HepG2 (cell line): ENCODE data around the gene BFSP1. TPM values are rescaled to one million over a fixed set of nuclear protein-coding genes. Genes with fewer than 3 reads are reported as not detected.

ENCODE experiments used
- ATAC-seq: fragments of 200-7000 bp; cut with Tn5 transposase; 3 replicates; pipeline ENCODE4 v1.9.1; 2020; ENCODE audit warnings: mild to moderate bottlenecking, moderate library complexity
- BruUV-seq: library from RNA; stranded (reverse); fragments of 400-500 nt; replicated peaks from 2 replicates; lab custom pipeline; 2021; lab: Mats Ljungman, UMichigan
- CTCF ChIA-PET: fragments of 300-600 bp; formaldehyde crosslinking; extraction: SDS; loops from one replicate; lab custom pipeline; 2021; ENCODE audit warnings: low total read pairs, inconsistent platforms, low intra/inter-chr PET ratio; lab: Yijun Ruan, JAX
- POLR2A ChIA-PET: fragments of 350-600 bp; sonication (Branson Sonifier 250); formaldehyde crosslinking; loops from one replicate; lab custom pipeline; 2020; ENCODE audit warnings: antibody characterized with exemption, inconsistent platforms; lab: Yijun Ruan, JAX
- DNase-seq: peaks from one replicate; pipeline ENCODE4 v3.0.0-alpha.2; 2015; ENCODE audit warnings: low spot score
- FAIRE-seq: peaks from 3 replicates; lab custom pipeline; 2011; peaks lifted over from hg19 to GRCh38; lab: Jason Lieb, UNC
- H2AFZ ChIP-seq: one replicate; pipeline ENCODE4 v1.6.1; 2011; ENCODE audit warnings: low read length, inconsistent platforms
- H3K27ac ChIP-seq: fragments of 300-600 bp; 3 replicates; pipeline ENCODE4 v1.8.0; 2011; ENCODE audit warnings: mixed run types, mild to moderate bottlenecking, mixed read lengths, low read length, inconsistent platforms; ENCODE audit not compliant: insufficient read depth; ENCODE audit errors: extremely low read length
- H3K27me3 ChIP-seq, 2 experiments: fragments of 200-600 bp in 1 of 2; 2 replicates in 1 of 2; 3 replicates in 1 of 2; pipeline versions ENCODE4 v1.6.0 to v1.8.0; 2011; ENCODE audit warnings: low read length in 2 of 2, mild to moderate bottlenecking in 2 of 2, moderate library complexity in 2 of 2, inconsistent platforms in 1 of 2; ENCODE audit not compliant: insufficient read depth in 2 of 2, control insufficient read depth in 1 of 2
- H3K36me3 ChIP-seq, 2 experiments: fragments of 200-600 bp in 1 of 2; replicated peaks in 1 of 2; 2 replicates in 1 of 2; 3 replicates in 1 of 2; pipeline versions ENCODE4 v1.5.1 to v1.8.0; 2011; ENCODE audit warnings: low read length in 2 of 2, inconsistent platforms in 1 of 2; ENCODE audit not compliant: insufficient read depth in 2 of 2, control insufficient read depth in 1 of 2
- H3K4me1 ChIP-seq: 2 replicates; pipeline ENCODE4 v1.5.1; 2012; ENCODE audit warnings: low read length, inconsistent platforms; ENCODE audit not compliant: insufficient read depth
- H3K4me2 ChIP-seq: 2 replicates; pipeline ENCODE4 v1.6.0; 2011; ENCODE audit warnings: low read depth, low read length, inconsistent platforms
- H3K4me3 ChIP-seq, 3 experiments: fragments of 200-600 bp in 1 of 3; sonication (generic), shearing (Covaris generic) in 1 of 3; replicated peaks in 1 of 3; 2 replicates each; pipeline ENCODE4 v1.5.1; 2011 to 2016; ENCODE audit warnings: low read length in 3 of 3, inconsistent platforms in 2 of 3, low read depth in 2 of 3, mild to moderate bottlenecking in 2 of 3, control low read depth in 1 of 3, mixed read lengths in 1 of 3; ENCODE audit not compliant: insufficient read depth in 1 of 3
- H3K79me2 ChIP-seq: one replicate; pipeline ENCODE4 v1.6.1; 2011; ENCODE audit warnings: low read length, inconsistent platforms; ENCODE audit not compliant: insufficient read depth
- H3K9ac ChIP-seq: 2 replicates; pipeline ENCODE4 v1.6.0; 2011; ENCODE audit warnings: mild to moderate bottlenecking, low read depth, low read length, inconsistent platforms; ENCODE audit not compliant: insufficient read depth
- H3K9me3 ChIP-seq: 2 replicates; pipeline ENCODE4 v1.5.1; 2012; ENCODE audit warnings: mild to moderate bottlenecking, low read length
- H4K20me1 ChIP-seq: 2 replicates; pipeline ENCODE4 v1.6.0; 2011; ENCODE audit warnings: inconsistent platforms, mild to moderate bottlenecking, low read length, moderate library complexity; ENCODE audit not compliant: insufficient read depth
- MAFF ChIP-seq: IDR thresholded peaks from 2 replicates; pipeline ENCODE4 v1.6.1; 2011; ENCODE audit warnings: low read depth, low read length, improper control_type of control experiment
- MAFK ChIP-seq, 2 experiments: IDR thresholded peaks in 1 of 2; conservative IDR thresholded peaks in 1 of 2; 2 replicates each; pipeline ENCODE4 v1.6.1; 2011; ENCODE audit warnings: improper control_type of control experiment in 2 of 2, low read length in 2 of 2
- NFYC ChIP-seq: IDR thresholded peaks from 2 replicates; pipeline ENCODE4 v1.6.1; 2016; ENCODE audit warnings: missing genetic modification reagents, missing compliant biosample characterization
- RXRA ChIP-seq: sonication (generic); formaldehyde crosslinking; IDR thresholded peaks from 2 replicates; pipeline ENCODE4 v1.5.1; 2020; ENCODE audit warnings: missing genetic modification reagents
- SOX6 ChIP-seq, 2 experiments: fragments of 450-650 bp in 1 of 2; sonication (generic) in 1 of 2; formaldehyde crosslinking in 1 of 2; IDR thresholded peaks; 2 replicates each; pipeline versions ENCODE4 v1.4.0 to v1.6.1; 2017 to 2020; ENCODE audit warnings: antibody characterized with exemption in 1 of 2, mild to moderate bottlenecking in 1 of 2, missing genetic modification reagents in 1 of 2
- YEATS4 ChIP-seq: sonication (generic); formaldehyde crosslinking; IDR thresholded peaks from 2 replicates; pipeline ENCODE4 v1.4.0; 2020; ENCODE audit warnings: missing genetic modification reagents, borderline replicate concordance
- ZFP62 ChIP-seq: sonication (generic); formaldehyde crosslinking; IDR thresholded peaks from 2 replicates; pipeline ENCODE4 v1.4.0; 2020; ENCODE audit warnings: missing genetic modification reagents
- ZNF138 ChIP-seq: sonication (generic); formaldehyde crosslinking; IDR thresholded peaks from 2 replicates; pipeline ENCODE4 v1.5.0; 2020; ENCODE audit warnings: mild to moderate bottlenecking, low read depth, missing genetic modification reagents
- ZNF207 ChIP-seq: fragments of 450-650 bp; IDR thresholded peaks from 2 replicates; pipeline ENCODE4 v1.6.1; 2016; ENCODE audit warnings: antibody characterized with exemption, borderline replicate concordance
- ZNF256 ChIP-seq: sonication (generic); formaldehyde crosslinking; conservative IDR thresholded peaks from 2 replicates; pipeline ENCODE4 v1.4.0; 2020; ENCODE audit warnings: missing genetic modification reagents
- ZNF441 ChIP-seq: sonication (generic); formaldehyde crosslinking; IDR thresholded peaks from 2 replicates; pipeline ENCODE4 v1.7.0; 2021; ENCODE audit warnings: missing genetic modification reagents, borderline replicate concordance
- ZNF547 ChIP-seq: sonication (generic); formaldehyde crosslinking; IDR thresholded peaks from 2 replicates; pipeline ENCODE4 v1.5.1; 2020; ENCODE audit warnings: mild to moderate bottlenecking, missing genetic modification reagents
- ZNF607 ChIP-seq: sonication (generic); formaldehyde crosslinking; IDR thresholded peaks from 2 replicates; pipeline ENCODE4 v1.5.1; 2020; ENCODE audit warnings: missing genetic modification reagents, mild to moderate bottlenecking, borderline replicate concordance
- ZNF616 ChIP-seq: sonication (generic); formaldehyde crosslinking; IDR thresholded peaks from 2 replicates; pipeline ENCODE4 v1.5.0; 2020; ENCODE audit warnings: low read depth, mild to moderate bottlenecking, missing genetic modification reagents
- ZNF691 ChIP-seq: sonication (generic); formaldehyde crosslinking; IDR thresholded peaks from 2 replicates; pipeline ENCODE4 v1.4.0; 2020; ENCODE audit warnings: missing genetic modification reagents, low read depth, mild to moderate bottlenecking, borderline replicate concordance
- ZNF709 ChIP-seq: sonication (generic); formaldehyde crosslinking; IDR thresholded peaks from 2 replicates; pipeline ENCODE4 v1.5.0; 2020; ENCODE audit warnings: mild to moderate bottlenecking, missing genetic modification reagents
- ZNF724P ChIP-seq: sonication (generic); formaldehyde crosslinking; IDR thresholded peaks from 2 replicates; pipeline ENCODE4 v1.8.0; 2022; ENCODE audit warnings: missing genetic modification reagents, borderline replicate concordance
- ZNF891 ChIP-seq: sonication (generic); formaldehyde crosslinking; IDR thresholded peaks from 2 replicates; pipeline ENCODE4 v1.5.0; 2020; ENCODE audit warnings: mild to moderate bottlenecking, missing genetic modification reagents
- WGBS: methylation state at CpG from one replicate; pipeline ENCODE4 v1.1.6; 2017; ENCODE audit warnings: low lambda C conversion rate; 5-methylcytosine and 5-hydroxymethylcytosine counted together
- in situ Hi-C: cut with HindIII; loops from 2 replicates; pipeline ENCODE4 v1.10.0; 2017; ENCODE audit warnings: low pct_unique_long_range_greater_than_20kb; ENCODE audit not compliant: extremely low pct_ligation_motif_present
- intact Hi-C: fragments of 100-400 bp; cut with micrococcal nuclease; formaldehyde crosslinking; loops from one replicate; pipeline ENCODE4 v1.10.0; 2022; ENCODE audit not compliant: unreplicated experiment
- polyA plus RNA-seq, 8 experiments: library from polyadenylated mRNA; depleted of rRNA in 3 of 8; stranded (reverse) in 7 of 8; unstranded in 1 of 8; fragments of >200 nt; fragmentation: Illumina TruSeq in 4 of 8; extraction: Trizol in 4 of 8; gene quantifications; 2 replicates each; pipeline versions ENCODE4 v1.2.1 to v1.2.3, GENCODE V29; 2011 to 2016; ENCODE audit warnings: low read depth in 4 of 8, missing spikeins in 1 of 8, mixed read lengths in 1 of 8; ENCODE audit not compliant: insufficient read depth in 1 of 8
- total RNA-seq, 5 experiments: library from RNA; depleted of rRNA; stranded (reverse); fragments of >200 nt; fragmentation: Illumina TruSeq; extraction: Trizol; gene quantifications; 2 replicates each; pipeline ENCODE4 v1.2.3, GENCODE V29; 2016; ENCODE audit warnings: low read depth in 1 of 5
- TF ChIP-seq, protein P1 (sequence below): sonication (generic); formaldehyde crosslinking; IDR thresholded peaks from 2 replicates; pipeline ENCODE4 v1.4.0; 2020; ENCODE audit warnings: mild to moderate bottlenecking, missing genetic modification reagents
- TF ChIP-seq, protein P2 (sequence below): sonication (generic); formaldehyde crosslinking; IDR thresholded peaks from 2 replicates; pipeline ENCODE4 v1.4.0; 2020; ENCODE audit warnings: low read depth, missing genetic modification reagents

Gene BFSP1
- total and polyA plus RNA-seq, 2 of the 13 experiments (the other 11 are each of a cell fraction or from before 2014, with no cell fraction given), result 0.22 to 0.26 TPM

DNA sequence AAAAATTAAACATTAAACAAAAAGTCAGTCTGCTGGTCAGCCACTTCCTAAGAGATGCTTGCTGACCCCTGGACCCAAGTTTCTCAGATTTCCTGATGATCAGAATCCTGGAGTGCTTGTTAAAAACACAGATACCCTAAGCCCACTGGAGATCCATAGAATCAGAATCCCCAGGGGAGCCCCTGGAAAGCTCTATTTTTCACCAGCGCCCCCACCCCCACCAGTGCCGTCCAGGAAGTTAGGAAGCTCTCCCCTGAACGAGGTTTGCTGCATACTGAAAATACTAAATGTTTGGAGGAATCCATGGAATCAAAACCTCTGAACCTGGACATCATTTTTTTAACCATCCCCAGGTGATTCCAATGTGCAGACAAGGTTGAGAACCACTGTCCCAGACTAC lies 69.2 kb downstream of the BFSP1 start (continued):
- TF ChIP-seq YEATS4 (CRISPR knock-in tag) (no peak), ZNF607 (CRISPR knock-in tag) (no peak)

- H3K9me3 ChIP-seq, result no peaks in the 10 kb centered on the region
- CTCF ChIA-PET, result no interaction called here
- H4K20me1 ChIP-seq, result no peaks in the 10 kb centered on the region
- no peak overlapping the region for H3K4me3 ChIP-seq
- H3K4me2 ChIP-seq, result no peak overlapping the region
- no peaks in the 10 kb centered on the region for H3K79me2 ChIP-seq
- FAIRE-seq, result no peak
- ATAC-seq, result no peak
- WGBS, result 2% methylated on average over 2 of the region's 2 CpGs
- no peaks in the 10 kb centered on the region for H3K4me1 ChIP-seq
- intact Hi-C loops (no loop called here), in situ Hi-C loops (no loop called here)
- H3K36me3 ChIP-seq, result no peaks in the 10 kb centered on the region
- no peak overlapping the region for H3K27ac ChIP-seq
- H2AFZ ChIP-seq, result no peak overlapping the region
- BruUV-seq, result no TSS peak
- H3K27me3 ChIP-seq, result peaks cover 2 to 17% of the 10 kb centered on the region in 2 experiments; a peak in 3 of 5 replicates
- no peak overlapping the region for H3K9ac ChIP-seq
- TF ChIP-seq SOX6 (IDR thresholded peaks at IDR 0.05) (no peak), SOX6 (CRISPR knock-in tag; IDR thresholded peaks at IDR 0.05) (no peak), ZNF691 (CRISPR knock-in tag) (no peak), ZNF256 (CRISPR knock-in tag) (no peak), ZNF891 (no peak), RXRA (CRISPR knock-in tag) (no peak), ZNF547 (CRISPR knock-in tag) (no peak), ZNF441 (CRISPR knock-in tag) (no peak), NFYC (CRISPR knock-in tag) (0 out of 2 replicates have a peak, but pooled peaks have one; percentile 22), MAFK (conservative IDR thresholded peaks at IDR 0.05 in 1 of 2, IDR thresholded peaks at IDR 0.05 in 1 of 2; ENCODE audit: low read length in 2 of 2) (peak; percentile 65 to 81), ZNF709 (CRISPR knock-in tag) (no peak), ZFP62 (no peak), ZNF138 (no peak), ZNF616 (CRISPR knock-in tag) (no peak), ZNF207 (no peak), MAFF (peak; percentile 63), ZNF724P (CRISPR knock-in tag) (no peak)
- TF ChIP-seq, protein P1, sequence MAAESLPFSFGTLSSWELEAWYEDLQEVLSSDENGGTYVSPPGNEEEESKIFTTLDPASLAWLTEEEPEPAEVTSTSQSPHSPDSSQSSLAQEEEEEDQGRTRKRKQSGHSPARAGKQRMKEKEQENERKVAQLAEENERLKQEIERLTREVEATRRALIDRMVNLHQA, result no peak
- TF ChIP-seq, protein P2, sequence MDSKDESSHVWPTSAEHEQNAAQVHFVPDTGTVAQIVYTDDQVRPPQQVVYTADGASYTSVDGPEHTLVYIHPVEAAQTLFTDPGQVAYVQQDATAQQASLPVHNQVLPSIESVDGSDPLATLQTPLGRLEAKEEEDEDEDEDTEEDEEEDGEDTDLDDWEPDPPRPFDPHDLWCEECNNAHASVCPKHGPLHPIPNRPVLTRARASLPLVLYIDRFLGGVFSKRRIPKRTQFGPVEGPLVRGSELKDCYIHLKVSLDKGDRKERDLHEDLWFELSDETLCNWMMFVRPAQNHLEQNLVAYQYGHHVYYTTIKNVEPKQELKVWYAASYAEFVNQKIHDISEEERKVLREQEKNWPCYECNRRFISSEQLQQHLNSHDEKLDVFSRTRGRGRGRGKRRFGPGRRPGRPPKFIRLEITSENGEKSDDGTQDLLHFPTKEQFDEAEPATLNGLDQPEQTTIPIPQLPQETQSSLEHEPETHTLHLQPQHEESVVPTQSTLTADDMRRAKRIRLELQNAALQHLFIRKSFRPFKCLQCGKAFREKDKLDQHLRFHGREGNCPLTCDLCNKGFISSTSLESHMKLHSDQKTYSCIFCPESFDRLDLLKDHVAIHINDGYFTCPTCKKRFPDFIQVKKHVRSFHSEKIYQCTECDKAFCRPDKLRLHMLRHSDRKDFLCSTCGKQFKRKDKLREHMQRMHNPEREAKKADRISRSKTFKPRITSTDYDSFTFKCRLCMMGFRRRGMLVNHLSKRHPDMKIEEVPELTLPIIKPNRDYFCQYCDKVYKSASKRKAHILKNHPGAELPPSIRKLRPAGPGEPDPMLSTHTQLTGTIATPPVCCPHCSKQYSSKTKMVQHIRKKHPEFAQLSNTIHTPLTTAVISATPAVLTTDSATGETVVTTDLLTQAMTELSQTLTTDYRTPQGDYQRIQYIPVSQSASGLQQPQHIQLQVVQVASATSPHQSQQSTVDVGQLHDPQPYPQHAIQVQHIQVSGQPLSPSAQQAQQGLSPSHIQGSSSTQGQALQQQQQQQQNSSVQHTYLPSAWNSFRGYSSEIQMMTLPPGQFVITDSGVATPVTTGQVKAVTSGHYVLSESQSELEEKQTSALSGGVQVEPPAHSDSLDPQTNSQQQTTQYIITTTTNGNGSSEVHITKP, result no peak
- no peak for DNase-seq
- POLR2A ChIA-PET, result no interaction called here
These were observed 71.1 kb downstream of the BFSP1 start for GRCh38 chr20:17460119-17460518.
